H1 (cell line): ENCODE results near the gene FAAH. TPM values are rescaled to one million over a fixed set of nuclear protein-coding genes. Genes with fewer than 3 reads are reported as not detected.

Experiments
- ASH2L ChIP-seq: fragments of 200-600, 300-600 bp; sonication (generic); IDR thresholded peaks from one replicate; pipeline ENCODE4 v1.7.1; 2017; ENCODE audit warnings: low read length
- ATF3 ChIP-seq: IDR thresholded peaks from 2 replicates; pipeline ENCODE4 v1.6.1; 2011; ENCODE audit warnings: low read depth, mild to moderate bottlenecking, low read length; ENCODE audit not compliant: insufficient read depth
- BCL11A ChIP-seq, 2 experiments: IDR thresholded peaks; one replicate each; pipeline ENCODE4 v1.6.1; 2011; ENCODE audit warnings: low read depth in 2 of 2, low read length in 2 of 2, mild to moderate bottlenecking in 2 of 2
- CBX8 ChIP-seq: fragments of 300-800, 300-1000 bp; sonication (generic); IDR thresholded peaks from 2 replicates; pipeline ENCODE4 v1.7.1; 2016; ENCODE audit warnings: low read depth, low read length, borderline replicate concordance
- CHD2 ChIP-seq: IDR thresholded peaks from 2 replicates; pipeline ENCODE4 v1.6.1; 2012; ENCODE audit warnings: low read length, improper control_type of control experiment
- EGR1 ChIP-seq: IDR thresholded peaks from 2 replicates; pipeline ENCODE4 v1.6.1; 2011; ENCODE audit warnings: low read depth, low read length, borderline replicate concordance
- EZH2 ChIP-seq: fragments of 200-600 bp; sonication (generic); IDR thresholded peaks from 2 replicates; pipeline ENCODE4 v1.7.1; 2012; ENCODE audit warnings: low read depth, mild to moderate bottlenecking, moderate library complexity, low read length, inconsistent platforms; ENCODE audit not compliant: severe bottlenecking
- KDM4A ChIP-seq: IDR thresholded peaks from one replicate; pipeline ENCODE4 v1.7.1; 2012; ENCODE audit warnings: low read depth, mild to moderate bottlenecking, moderate library complexity, low read length, inconsistent platforms; ENCODE audit not compliant: severe bottlenecking
- MAX ChIP-seq: IDR thresholded peaks from 2 replicates; pipeline ENCODE4 v1.6.1; 2012; ENCODE audit warnings: inconsistent platforms
- POU5F1 ChIP-seq: IDR thresholded peaks from 2 replicates; pipeline ENCODE4 v1.6.1; 2011; ENCODE audit warnings: low read depth, mild to moderate bottlenecking, low read length, moderate library complexity
- RXRA ChIP-seq: IDR thresholded peaks from 2 replicates; pipeline ENCODE4 v1.6.1; 2011; ENCODE audit warnings: low read depth, mild to moderate bottlenecking, low read length, moderate library complexity; ENCODE audit not compliant: insufficient read depth
- SAP30 ChIP-seq: fragments of 300-600 bp; sonication (generic); IDR thresholded peaks from 2 replicates; pipeline ENCODE4 v1.7.1; 2012; ENCODE audit warnings: low read length, moderate library complexity, mild to moderate bottlenecking, inconsistent platforms; ENCODE audit not compliant: insufficient read depth, insufficient replicate concordance
- polyA plus RNA-seq, 7 experiments: library from polyadenylated mRNA; depleted of rRNA in 3 of 7; stranded (reverse) in 5 of 7; unstranded in 2 of 7; fragments of >200 nt in 5 of 7; fragments of 200-250 nt in 2 of 7; gene quantifications; 1 replicate in 5 of 7; 2 replicates in 1 of 7; 4 replicates in 1 of 7; pipeline versions ENCODE4 v1.2.1 to v1.2.3, GENCODE V29; 2011 to 2013; ENCODE audit warnings: missing spikeins in 2 of 7, mixed read lengths in 2 of 7
- total RNA-seq: library from RNA; stranded (reverse); fragmentation: NEBNext Ultra II Directional; extraction: Animal tissue kit (Norgen Biotek cat#: 25700); gene quantifications from 2 replicates; pipeline ENCODE4 v1.2.1, GENCODE V29; 2021
- TF ChIP-seq, protein P1 (sequence below): IDR thresholded peaks from 2 replicates; pipeline ENCODE4 v1.6.1; 2012; ENCODE audit warnings: low read length, inconsistent platforms

Gene FAAH
- total and polyA plus RNA-seq, 2 of the 8 experiments (the other 6 are each of a cell fraction or from before 2014, with no cell fraction given), result 41.2 to 47.3 TPM

DNA sequence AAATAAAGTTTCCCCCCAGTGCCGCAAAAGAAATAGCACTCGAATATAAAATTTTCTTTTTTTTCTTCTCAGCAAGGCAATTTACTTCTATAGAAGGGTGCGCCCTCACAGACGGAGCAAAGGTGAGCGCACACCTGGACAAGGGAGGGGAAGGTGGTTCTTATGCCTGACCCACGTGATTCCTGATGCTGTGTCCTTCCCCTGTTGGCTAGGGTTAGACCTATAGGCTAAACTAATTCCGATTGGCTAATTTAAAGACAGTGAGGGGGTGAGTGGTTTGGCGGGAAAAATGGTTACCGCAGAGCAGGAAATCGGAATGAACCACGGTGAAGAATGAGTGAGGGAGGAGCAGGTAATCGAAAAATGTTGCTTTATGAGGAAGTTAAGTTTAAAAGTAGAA, 607 bp upstream of the FAAH start (continued):
- TF ChIP-seq BCL11A (IDR thresholded peaks at IDR 0.05; ENCODE audit: low read depth in 2 of 2, low read length in 2 of 2), result no peak
- TF ChIP-seq RXRA, result no peak
- no peak for TF ChIP-seq CBX8
- no peak for TF ChIP-seq SAP30
- TF ChIP-seq EGR1, result no peak
- TF ChIP-seq MAX, result peak; percentile 86
- TF ChIP-seq, protein P1, sequence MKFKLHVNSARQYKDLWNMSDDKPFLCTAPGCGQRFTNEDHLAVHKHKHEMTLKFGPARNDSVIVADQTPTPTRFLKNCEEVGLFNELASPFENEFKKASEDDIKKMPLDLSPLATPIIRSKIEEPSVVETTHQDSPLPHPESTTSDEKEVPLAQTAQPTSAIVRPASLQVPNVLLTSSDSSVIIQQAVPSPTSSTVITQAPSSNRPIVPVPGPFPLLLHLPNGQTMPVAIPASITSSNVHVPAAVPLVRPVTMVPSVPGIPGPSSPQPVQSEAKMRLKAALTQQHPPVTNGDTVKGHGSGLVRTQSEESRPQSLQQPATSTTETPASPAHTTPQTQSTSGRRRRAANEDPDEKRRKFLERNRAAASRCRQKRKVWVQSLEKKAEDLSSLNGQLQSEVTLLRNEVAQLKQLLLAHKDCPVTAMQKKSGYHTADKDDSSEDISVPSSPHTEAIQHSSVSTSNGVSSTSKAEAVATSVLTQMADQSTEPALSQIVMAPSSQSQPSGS, result no peak
- no peak for TF ChIP-seq KDM4A
- TF ChIP-seq POU5F1, result no peak
- no peak for TF ChIP-seq EZH2
- no peak for TF ChIP-seq ASH2L
- no peak for TF ChIP-seq CHD2
- no peak for TF ChIP-seq ATF3
